Body of pancreas (tissue), 4 donors: ENCODE data around the gene HECW1.

Source experiments
- CTCF ChIP-seq, 7 experiments: fragments of 450-650 bp in 4 of 7; fragments of 200-600 bp in 3 of 7; sonication (generic) in 3 of 7; IDR thresholded peaks; one replicate each; pipeline ENCODE4 v1.5.1; 2016 to 2019; ENCODE audit warnings: antibody characterized with exemption in 7 of 7
- POLR2A ChIP-seq, 3 donors: fragments of 450-650 bp; IDR thresholded peaks; one replicate each; pipeline ENCODE4 v1.6.1; 2016; ENCODE audit warnings: antibody characterized with exemption in 3 of 3, mild to moderate bottlenecking in 2 of 3

DNA sequence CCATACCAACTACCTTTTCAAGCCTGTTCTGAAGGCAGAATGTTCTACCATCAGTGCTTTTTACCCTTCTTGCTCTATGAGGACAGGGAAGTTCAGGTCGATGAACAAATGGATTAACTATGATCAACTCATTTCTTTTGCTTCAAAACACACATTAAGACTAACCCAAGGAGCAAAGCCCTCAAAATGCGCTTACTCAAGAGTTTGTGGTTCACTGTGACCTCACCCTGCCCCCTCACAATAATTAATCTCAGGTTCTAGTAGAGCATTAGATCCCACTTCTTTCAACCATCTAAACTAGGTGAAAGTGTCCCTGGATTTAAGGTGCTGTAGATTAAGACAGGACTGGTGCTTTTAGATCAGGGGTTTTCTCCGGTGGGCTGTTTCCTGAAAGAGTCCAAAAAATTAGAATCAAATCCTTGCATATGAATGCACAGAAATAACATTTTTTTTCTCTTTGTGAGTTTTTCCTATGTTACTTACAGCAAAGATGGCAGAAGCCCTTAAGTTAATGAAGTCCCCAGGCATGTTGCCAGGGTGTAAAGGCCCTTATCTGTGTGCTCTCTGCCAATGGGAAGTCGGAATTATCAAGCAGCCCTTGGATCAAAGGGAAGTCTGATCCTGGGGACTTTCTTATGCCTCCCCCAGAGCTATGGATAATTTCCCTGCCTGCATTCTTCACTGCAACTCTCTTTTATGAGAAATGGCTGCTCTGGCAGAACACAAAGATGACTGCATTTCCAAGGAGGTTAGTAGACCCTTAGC is 264.9 kb downstream of the HECW1 start:
- TF ChIP-seq CTCF (IDR thresholded peaks at IDR 0.05) (no peak), POLR2A (IDR thresholded peaks at IDR 0.05) (no peak)
